Psoas muscle (tissue), 8 donors: Measurements from ENCODE around the gene LIF. TPM values are rescaled to one million over a fixed set of nuclear protein-coding genes. Genes with fewer than 3 reads are reported as not detected.

Experiments
- ATAC-seq, 4 donors: fragments of 200-7000 bp; cut with Tn5 transposase; one replicate each; pipeline ENCODE4 v1.9.1; 2020; ENCODE audit warnings: moderate library complexity in 3 of 4, mild to moderate bottlenecking in 2 of 4
- DNase-seq, 2 donors: peaks; one replicate each; pipeline ENCODE4 v3.0.0-alpha.2; 2020
- H3K27ac ChIP-seq: fragments of 200-600 bp; one replicate; pipeline ENCODE4 v1.8.0; 2022
- H3K27me3 ChIP-seq, 3 donors: fragments of 200-600 bp in 1 of 3; one replicate each; pipeline versions ENCODE4 v1.6.1 to v1.8.0; 2013 to 2022; ENCODE audit warnings: low read length in 2 of 3, mild to moderate bottlenecking in 2 of 3, moderate library complexity in 1 of 3; ENCODE audit not compliant: insufficient read depth in 3 of 3
- H3K36me3 ChIP-seq, 2 donors: fragments of 200-600 bp in 1 of 2; one replicate each; pipeline versions ENCODE4 v1.6.1 to v1.8.0; 2013 to 2022; ENCODE audit warnings: low read depth in 1 of 2, mild to moderate bottlenecking in 1 of 2, moderate library complexity in 1 of 2; ENCODE audit not compliant: insufficient read depth in 1 of 2
- H3K4me1 ChIP-seq: fragments of 200-600 bp; one replicate; pipeline ENCODE4 v1.8.0; 2022
- H3K4me3 ChIP-seq: fragments of 200-600 bp; one replicate; pipeline ENCODE4 v1.8.0; 2022; ENCODE audit warnings: mild to moderate bottlenecking
- H3K9me3 ChIP-seq: fragments of 200-600 bp; one replicate; pipeline ENCODE4 v1.8.0; 2022
- CTCF ChIP-seq: fragments of 200-600 bp; IDR thresholded peaks from one replicate; pipeline ENCODE4 v1.8.0; 2022; ENCODE audit warnings: antibody characterized with exemption
- WGBS, 3 donors: extraction: QIAGEN DNeasy Blood & Tissue Kit; methylation state at CpG; one replicate each; pipeline versions ENCODE4 v1.1.6 to v1.1.7; 2013; 5-methylcytosine and 5-hydroxymethylcytosine counted together
- intact Hi-C, 2 donors: fragments of 100-400 bp; cut with DNase I; formaldehyde crosslinking; loops; one replicate each; pipeline versions ENCODE4 v1.11.0 to v1.14.2; 2022
- polyA plus RNA-seq, 3 donors: library from polyadenylated mRNA; stranded (reverse); fragments of 200-250 nt; gene quantifications; one replicate each; pipeline ENCODE4 v1.2.3, GENCODE V29; 2013
- total RNA-seq, 4 donors: library from RNA; stranded (reverse); fragmentation: NEBNext Ultra II Directional in 2 of 4; extraction: Animal tissue kit (Norgen Biotek cat#: 25700) in 2 of 4; gene quantifications; one replicate each; pipeline versions ENCODE4 v1.2.1 to v1.2.4, GENCODE V29; 2021 to 2023
- donor health status: healthy with polysubstance abuse.
- donor health status: DM: no; HTN: no; CAD: no; lungs with moderate emphysema.
- donor health status: Bipolar disorder and iron deficiency.
- donor health status: healthy.
- donor health status: DM: yes; HTN: yes; CAD: no.
- donor health status: DM: no; HTN: no; CAD: no.
- donor health status: DM: no; HTN: no; CAD: no.
- donor health status: DM: yes; HTN: yes; CAD: no.

The LIF gene
- total and polyA plus RNA-seq, 7 donors, result 0.10 to 21.4 (median 0.33) TPM; not detected in 1

GRCh38 chr22:30206944-30207343 lies 39.6 kb downstream of the LIF start:
- Histone ChIP-seq H3K27me3 (peaks cover 0 to 78% (median 14%) of the 10 kb centered on the region in 3 donors), H3K4me1 (no peaks in the 10 kb centered on the region), H3K9me3 (no peaks in the 10 kb centered on the region), H3K4me3 (no peak overlapping the region), H3K36me3 (no peaks in the 10 kb centered on the region), H3K27ac (no peak overlapping the region)
- peak; percentile 37 to 77 (median 66) for ATAC-seq
- no peak for TF ChIP-seq CTCF
- DNase-seq, result peak in 1 of 2 donors; percentile 78
- intact Hi-C loops, result no loop called here
- WGBS, 3 donors, result 17 to 34% (median 23%) methylated on average over 16 of the region's 16 CpGs

GRCh38 chr22:30205281-30206115 lies 41.1 kb downstream of the LIF start:
- Histone ChIP-seq H3K4me3 (peak overlapping the region; percentile 4), H3K36me3 (no peaks in the 10 kb centered on the region), H3K27me3 (peaks cover 0 to 67% (median 8%) of the 10 kb centered on the region in 3 donors), H3K4me1 (no peaks in the 10 kb centered on the region), H3K27ac (peak overlapping the region; percentile 63), H3K9me3 (no peaks in the 10 kb centered on the region)
- intact Hi-C loops, result no loop called here
- WGBS, 3 donors, result 10 to 25% (median 16%) methylated on average over 25 of the region's 25 CpGs
- peak; percentile 53 to 79 (median 66) for ATAC-seq
- no peak for TF ChIP-seq CTCF
- DNase-seq, result peak; percentile 76 to 85

GRCh38 chr22:30204742-30205111 lies 41.8 kb downstream of the LIF start:
- WGBS, 3 donors, result 13 to 17% (median 14%) methylated on average over 10 of the region's 10 CpGs
- H3K4me1 ChIP-seq, result no peaks in the 10 kb centered on the region
- intact Hi-C loops, result no loop called here
- TF ChIP-seq CTCF, result no peak
- peak; percentile 47 to 70 for DNase-seq
- H3K27ac ChIP-seq, result peak overlapping the region; percentile 63
- H3K36me3 ChIP-seq, result no peaks in the 10 kb centered on the region
- H3K9me3 ChIP-seq, result no peaks in the 10 kb centered on the region
- ATAC-seq, result peak in 1 of 4 donors; percentile 19
- no peak overlapping the region for H3K4me3 ChIP-seq
- H3K27me3 ChIP-seq, result peaks cover 0 to 62% (median 7%) of the 10 kb centered on the region in 3 donors

GRCh38 chr22:30204015-30204741 lies 42.4 kb downstream of the LIF start:
- H3K27ac ChIP-seq, result peak overlapping the region; percentile 27
- no peak for DNase-seq
- no peaks in the 10 kb centered on the region for H3K4me1 ChIP-seq
- TF ChIP-seq CTCF, result no peak
- 37 to 38% (median 37%) methylated on average over 7 of the region's 7 CpGs for WGBS, 3 donors
- no peak for ATAC-seq
- H3K4me3 ChIP-seq, result no peak overlapping the region
- H3K27me3 ChIP-seq, result peaks cover 0 to 62% (median 7%) of the 10 kb centered on the region in 3 donors
- no peaks in the 10 kb centered on the region for H3K36me3 ChIP-seq
- intact Hi-C loops, result no loop called here
- H3K9me3 ChIP-seq, result no peaks in the 10 kb centered on the region
